Stimulated activated CD8-positive, alpha-beta memory T cell treated with anti-CD3 and anti-CD28 coated beads, Interleukin-15, amount 100 ng/mL, for 1 hour (primary cell): ENCODE results near the gene MOB1A.
"Not testable (repeated sequence)": the region's sequence is repeated elsewhere in the genome, so short reads cannot be mapped to it uniquely, and the experiment has no call there.

Source experiments
- DNase-seq: peaks from one replicate; pipeline ENCODE4 v3.0.0-alpha.2; 2020; ENCODE audit warnings: low read depth

The MOB1A gene

DNA sequence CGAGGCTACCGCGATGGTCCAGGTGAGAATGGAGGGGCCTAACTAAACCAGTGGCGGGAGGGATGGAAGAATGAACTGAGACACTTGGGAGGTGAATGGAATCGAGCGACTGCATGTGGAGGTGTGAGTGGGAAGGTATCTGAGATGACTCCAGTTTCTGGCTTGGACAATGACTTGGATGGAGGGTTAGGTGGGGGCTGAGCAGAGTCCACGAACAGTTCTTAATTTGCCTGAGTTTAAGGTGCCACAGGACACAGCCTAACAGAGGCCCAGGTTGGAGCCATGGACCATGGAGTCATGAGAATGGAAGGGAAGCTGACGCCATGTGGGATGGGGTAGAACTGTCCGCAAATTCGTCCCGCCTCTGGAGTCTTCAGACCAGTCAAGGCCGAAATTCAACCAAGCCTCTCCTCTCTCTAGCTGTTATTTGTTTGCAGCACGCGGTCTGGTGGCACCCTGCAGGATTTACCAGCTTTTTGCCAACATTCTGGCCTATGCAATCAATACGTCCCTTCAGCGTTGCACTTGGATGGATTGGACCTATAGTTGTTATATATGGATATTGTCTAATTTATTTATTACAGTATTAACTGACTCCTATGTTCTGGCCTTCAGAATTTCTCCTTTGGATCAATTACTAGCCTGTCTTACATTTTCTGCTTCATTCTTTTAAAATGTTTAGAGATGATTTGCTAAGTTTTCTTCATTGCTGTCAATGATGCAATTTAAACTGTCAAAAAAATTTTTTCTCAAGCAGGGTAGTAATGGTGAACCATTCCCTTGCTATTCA, 30.0 kb downstream of the MOB1A start:
- no peak for DNase-seq

DNA sequence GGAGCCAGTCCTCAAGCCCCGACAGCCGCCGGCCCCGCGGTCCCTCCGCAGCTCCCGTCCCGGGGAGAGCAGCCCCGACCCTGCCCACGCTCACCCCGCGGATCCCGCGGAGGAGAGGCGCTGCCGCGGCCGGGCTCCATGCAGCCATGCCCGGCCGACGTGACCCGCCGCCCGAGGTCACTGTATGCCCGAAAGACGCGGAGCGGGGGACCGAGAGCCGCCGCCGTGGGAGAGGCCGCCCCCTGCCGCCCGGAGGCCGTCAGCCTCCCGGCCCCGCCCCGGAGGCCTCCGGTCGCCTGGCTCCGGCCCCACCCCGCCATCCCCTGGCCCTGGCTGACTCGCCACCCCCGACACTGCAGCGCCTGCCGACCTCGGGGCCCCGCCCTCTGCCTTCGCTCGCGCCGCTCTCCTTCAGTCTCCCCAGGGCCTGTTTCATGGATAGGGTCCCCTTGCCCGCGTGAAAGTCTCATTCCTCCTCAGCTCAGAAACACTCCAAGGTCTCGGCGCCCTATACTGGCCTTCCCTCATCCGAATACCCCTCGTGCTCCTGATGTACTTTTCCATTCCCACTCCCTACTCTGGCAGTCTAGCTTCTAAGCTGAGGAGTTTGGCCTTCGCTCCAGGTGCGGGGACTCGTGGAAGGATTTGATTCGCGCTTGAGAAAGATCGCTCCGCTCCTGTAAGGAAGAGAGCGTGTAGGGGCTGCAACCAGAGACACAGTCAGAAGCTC, 30.8 kb downstream of the MOB1A start, which contains the start of gene BOLA3:
TSS of gene BOLA3 (minus strand) at position 186 of the 730 bp plus-strand sequence. CDS start at position 148, 38 bp downstream.
- DNase-seq, result peak; percentile 47

GRCh38 chr2:74146929-74147726, 31.6 kb downstream of the MOB1A start:
- DNase-seq, result no peak

DNA sequence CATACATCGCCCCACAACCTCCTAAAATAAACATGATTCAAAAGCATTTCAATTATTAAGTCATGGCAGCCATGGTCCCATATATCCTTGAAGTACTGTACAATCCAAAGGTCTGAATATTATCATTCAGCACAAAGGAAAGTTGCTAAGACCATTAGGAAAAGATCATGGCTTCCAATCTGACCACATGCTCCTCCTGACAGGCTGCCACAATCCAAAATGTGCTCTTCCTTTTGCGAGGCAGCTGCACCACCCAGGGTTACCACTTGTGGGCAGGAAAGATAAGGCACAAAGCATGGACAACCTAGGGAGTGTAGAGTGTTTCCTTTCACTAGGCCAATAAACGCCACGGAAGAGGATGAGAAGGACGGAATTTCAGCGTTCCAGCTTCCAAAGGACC, 36.3 kb downstream of the MOB1A start:
- DNase-seq, result no peak

- DNase-seq, result no peak
Measured at GRCh38 chr2:74138600-74139323, 39.9 kb downstream of the MOB1A start.

DNA sequence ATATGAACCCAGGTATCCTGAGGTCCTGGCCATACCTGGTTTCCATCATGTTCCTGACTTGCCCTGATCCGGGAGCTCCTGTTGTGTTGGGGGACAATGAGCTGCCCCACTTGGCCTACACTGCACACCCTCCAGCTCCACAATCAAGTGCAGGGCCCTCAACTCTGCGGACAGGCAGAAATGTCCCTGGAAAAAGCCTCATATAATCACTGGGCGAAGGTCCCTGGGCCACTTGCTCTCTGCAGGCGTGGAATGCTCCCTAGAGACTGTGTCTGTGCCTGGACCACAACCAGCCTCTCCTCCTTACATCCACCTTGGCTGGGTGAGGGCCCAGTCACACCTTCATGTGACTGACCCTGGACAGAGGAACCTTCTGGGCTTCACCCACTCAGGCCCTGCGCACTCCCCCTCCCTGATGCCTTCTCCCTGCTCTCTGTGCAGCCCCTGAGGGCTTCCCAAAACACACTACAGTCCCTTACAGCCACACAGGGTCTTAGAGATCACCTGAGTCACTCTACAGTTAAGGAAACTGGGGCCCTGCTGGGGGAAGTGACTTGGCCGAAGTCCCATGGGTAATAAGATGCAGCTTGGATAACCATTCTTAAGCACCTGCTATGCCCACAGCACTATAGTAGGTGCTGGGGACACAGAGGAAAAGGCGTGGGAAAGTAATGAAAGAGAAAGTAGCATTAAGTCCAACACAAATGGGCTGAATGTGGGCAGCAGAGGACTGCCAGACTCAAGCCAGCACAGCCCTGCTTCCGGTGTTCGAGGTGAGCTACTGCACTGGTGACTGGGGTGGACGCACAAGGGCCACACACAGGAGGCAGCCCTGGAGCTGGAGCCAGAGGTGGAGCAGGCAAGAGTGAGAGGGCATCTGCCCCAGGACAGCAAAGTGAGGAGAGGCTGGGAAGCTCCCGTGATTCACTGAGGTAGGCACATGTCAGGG, 40.8 kb downstream of the MOB1A start:
- no peak for DNase-seq

DNA sequence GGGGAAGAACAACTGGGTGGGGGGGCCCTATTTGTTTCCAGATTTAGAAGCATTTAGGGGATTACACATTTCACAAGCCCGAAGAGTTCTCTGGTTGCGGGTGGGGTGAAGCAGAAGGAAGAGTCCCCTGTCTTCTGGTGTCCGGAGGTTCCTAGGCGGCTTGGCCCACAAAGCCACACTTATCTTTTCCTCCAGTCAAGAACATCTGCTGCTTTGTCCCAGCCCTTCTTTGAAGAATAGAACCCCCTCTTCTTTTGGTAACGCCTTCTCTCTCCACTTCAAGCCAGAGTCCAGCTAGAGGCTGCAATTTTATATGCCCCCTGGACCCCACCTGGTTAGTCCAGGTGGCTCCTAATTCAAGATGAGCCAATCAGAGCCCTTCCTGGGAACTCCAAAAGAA, 46.8 kb downstream of the MOB1A start:
- no peak for DNase-seq

DNA sequence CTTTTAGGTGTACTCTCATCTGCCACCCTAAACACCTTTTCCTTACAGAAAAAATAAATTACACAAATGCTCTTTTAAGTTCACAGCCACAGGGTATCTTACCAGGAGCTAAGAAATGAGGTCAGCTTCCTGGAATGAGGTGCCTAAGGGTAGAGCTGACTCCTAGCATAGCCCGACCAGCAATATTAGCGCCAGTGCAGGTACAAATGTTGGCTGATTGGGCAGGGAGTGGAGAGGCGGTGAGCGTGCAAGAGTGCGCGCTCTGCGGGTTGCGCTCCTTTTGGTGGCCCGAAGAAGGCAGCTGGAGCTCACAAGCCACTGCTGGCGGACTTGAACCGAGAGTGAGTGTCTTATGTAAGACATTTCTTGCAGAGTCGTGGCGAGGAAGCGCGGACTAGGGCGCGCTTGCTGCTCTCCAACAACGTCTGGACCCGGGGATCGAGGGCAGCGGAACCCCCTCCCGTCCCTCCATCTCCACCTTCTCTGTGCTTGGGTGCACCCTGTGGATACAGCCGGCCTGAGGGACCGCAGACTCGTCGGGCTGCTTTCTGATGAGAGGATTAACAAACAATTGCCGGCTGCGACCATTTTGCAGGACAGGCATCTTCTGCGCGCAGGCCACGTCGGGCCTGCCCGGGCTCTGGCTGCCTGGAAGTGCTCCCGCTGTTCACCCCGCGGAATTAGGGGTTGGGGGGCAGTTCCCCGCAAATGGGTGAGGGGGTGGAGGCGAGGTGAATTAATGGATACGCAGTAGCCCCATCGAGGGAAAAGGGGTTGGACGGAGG, 48.3 kb downstream of the MOB1A start:
- no peak for DNase-seq

DNA sequence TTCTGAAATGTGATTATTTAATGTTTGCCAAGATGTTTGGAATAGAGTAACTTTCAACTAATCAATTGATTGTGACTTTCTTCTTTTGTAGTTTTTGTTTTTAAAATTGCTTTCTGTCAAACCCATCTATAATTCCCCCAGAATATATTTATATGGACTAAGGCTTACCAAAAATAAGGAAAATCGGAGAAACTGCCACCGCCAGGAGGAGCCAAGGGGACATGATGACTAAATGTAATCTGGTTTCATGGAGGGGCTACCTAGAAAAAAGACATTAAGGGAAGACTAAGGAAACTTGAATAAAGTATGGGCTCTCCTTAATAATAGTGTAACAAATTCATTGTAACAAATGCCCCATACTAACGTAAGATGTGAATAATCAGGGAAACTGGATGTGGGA, 50.5 kb downstream of the MOB1A start:
- no peak for DNase-seq

- not testable (repeated sequence) for DNase-seq
Measured at GRCh38 chr2:74123955-74124354, 54.7 kb downstream of the MOB1A start.

GRCh38 chr2:74121846-74122245, 56.8 kb downstream of the MOB1A start:
- not testable (repeated sequence) for DNase-seq

- DNase-seq, result peak; percentile 63
Measured at GRCh38 chr2:74119912-74120825, 58.5 kb downstream of the MOB1A start.

- no peak for DNase-seq
Measured at GRCh38 chr2:74119339-74119738, 59.3 kb downstream of the MOB1A start.

DNA sequence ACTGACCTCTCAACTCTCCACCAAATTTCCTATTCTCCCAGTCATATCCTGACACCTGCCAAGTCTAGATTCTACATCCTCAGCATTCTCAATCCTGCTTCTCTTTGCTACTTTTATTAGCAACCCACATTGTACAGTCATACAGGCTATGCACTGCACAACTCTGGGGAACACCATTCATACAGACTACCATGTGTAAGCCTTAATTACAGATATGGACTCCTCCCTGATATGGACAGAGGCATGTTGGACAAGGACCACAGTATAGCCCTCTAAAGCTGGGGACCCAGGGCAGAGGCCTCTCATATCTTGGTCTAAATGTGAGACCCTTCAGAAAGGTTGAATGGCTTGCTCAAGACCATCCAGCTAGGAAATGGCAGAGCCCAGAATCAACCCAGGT, 67.3 kb downstream of the MOB1A start:
- no peak for DNase-seq

GRCh38 chr2:74110537-74110936, 68.1 kb downstream of the MOB1A start:
- DNase-seq, result no peak

DNA sequence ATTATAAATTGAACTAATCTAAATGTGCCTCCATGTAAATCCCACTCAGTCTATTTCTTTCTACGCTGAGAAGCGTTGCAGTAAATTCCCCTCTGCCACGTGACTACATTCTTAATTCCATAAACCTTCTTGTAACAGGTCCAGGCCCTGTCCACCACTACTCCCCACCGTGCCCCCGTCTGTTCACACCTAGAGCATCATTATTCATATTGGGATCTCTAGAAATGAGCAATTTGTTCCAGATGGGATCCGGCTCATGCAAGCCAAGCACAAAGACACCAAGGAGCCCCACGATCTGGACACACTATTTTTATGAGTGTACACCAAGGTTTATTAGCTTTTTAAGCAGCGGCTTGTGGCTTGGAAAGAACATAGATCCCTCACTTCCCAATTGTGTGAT, 69.1 kb downstream of the MOB1A start:
- no peak for DNase-seq

GRCh38 chr2:74107071-74107470, 71.6 kb downstream of the MOB1A start:
- DNase-seq, result no peak

DNA sequence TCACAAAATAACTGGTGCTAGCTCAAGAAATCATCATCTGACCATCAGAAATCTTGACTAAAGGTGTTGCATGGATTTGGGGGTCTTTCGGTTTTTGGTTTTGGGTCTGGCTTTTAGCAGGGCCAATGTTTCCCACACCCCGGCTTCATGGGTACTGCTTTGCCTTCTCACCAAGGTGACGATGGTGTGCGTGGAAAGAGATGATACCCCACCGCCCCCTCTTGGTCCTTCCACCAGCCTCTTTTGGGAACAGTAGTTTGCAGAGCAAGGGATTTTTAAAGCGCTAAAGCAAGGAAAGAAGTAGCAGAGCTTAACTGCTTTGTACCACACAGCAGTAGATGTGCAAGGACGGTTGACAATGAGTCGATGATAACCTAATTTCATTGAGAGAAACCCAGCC, 73.3 kb downstream of the MOB1A start:
- no peak for DNase-seq

DNA sequence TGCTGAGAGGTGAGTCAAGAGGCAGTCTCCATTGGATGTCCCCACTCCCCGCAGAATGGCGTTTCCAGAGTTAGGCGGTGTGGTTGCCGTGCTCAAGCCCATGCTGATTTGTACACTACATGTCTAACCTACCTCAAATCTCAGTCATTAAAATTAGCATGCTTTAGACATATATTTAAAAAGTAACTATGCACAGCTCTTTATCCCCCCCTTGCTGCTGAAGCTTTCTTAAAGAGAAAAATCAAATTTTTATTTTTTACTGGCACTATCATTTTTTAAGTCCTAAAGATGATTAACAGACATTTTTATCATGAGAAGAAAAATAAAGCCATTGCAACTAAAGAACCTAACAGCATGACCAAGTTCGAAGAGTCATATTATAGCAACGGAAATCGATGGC, 73.8 kb downstream of the MOB1A start:
- no peak for DNase-seq
